K562 (cell line): ENCODE results near the gene CNBD2. TPM values are rescaled to one million over a fixed set of nuclear protein-coding genes. Genes with fewer than 3 reads are reported as not detected.

ENCODE experiments used
- ATAC-seq: fragments of 200-7000 bp; cut with Tn5 transposase; 3 replicates; pipeline ENCODE4 v1.9.1; 2020; ENCODE audit warnings: moderate library complexity
- BruUV-seq: library from RNA; stranded (reverse); fragments of 400-500 nt; replicated peaks from 2 replicates; lab custom pipeline; 2021; lab: Mats Ljungman, UMichigan
- CTCF ChIA-PET: fragments of 300-600 bp; formaldehyde crosslinking; extraction: SDS; loops from one replicate; lab custom pipeline; 2021; ENCODE audit warnings: low intra/inter-chr PET ratio; lab: Yijun Ruan, JAX
- POLR2A ChIA-PET: fragments of 300-600, 350-650 bp; sonication (Branson Sonifier 250); formaldehyde crosslinking; extraction: SDS; loops from one replicate; lab custom pipeline; 2021; ENCODE audit warnings: antibody characterized with exemption, inconsistent platforms; lab: Yijun Ruan, JAX
- DNase-seq, 4 experiments: peaks; one replicate each; pipeline versions ENCODE4 v3.0.0 to v3.0.0-alpha.2; 2011 to 2018; ENCODE audit warnings: low spot score in 3 of 4, mixed read lengths in 3 of 4; ENCODE audit errors: extremely low read depth in 1 of 4
- FAIRE-seq: peaks from 2 replicates; lab custom pipeline; 2011; peaks lifted over from hg19 to GRCh38; lab: Jason Lieb, UNC
- H2AFZ ChIP-seq: 2 replicates; pipeline ENCODE4 v1.6.0; 2011; ENCODE audit warnings: low read depth, low read length, control low read depth, inconsistent platforms
- H3K27ac ChIP-seq: fragments of 200-600 bp; 3 replicates; pipeline ENCODE4 v1.8.0; 2011; ENCODE audit warnings: low read depth, mild to moderate bottlenecking, control low read depth, inconsistent platforms, low read length, moderate library complexity, mixed read lengths; ENCODE audit errors: extremely low read depth
- H3K27me3 ChIP-seq, 2 experiments: fragments of 300-600 bp in 1 of 2; 2 replicates in 1 of 2; 3 replicates in 1 of 2; pipeline versions ENCODE4 v1.6.0 to v1.8.0; 2011; ENCODE audit warnings: inconsistent platforms in 2 of 2, low read length in 2 of 2, mild to moderate bottlenecking in 1 of 2, mixed read lengths in 1 of 2, moderate library complexity in 1 of 2; ENCODE audit not compliant: control insufficient read depth in 2 of 2, insufficient read depth in 2 of 2
- H3K36me3 ChIP-seq: fragments of 300-600 bp; 3 replicates; pipeline ENCODE4 v1.8.0; 2011; ENCODE audit warnings: mild to moderate bottlenecking, low read length, inconsistent platforms; ENCODE audit not compliant: control insufficient read depth, insufficient read depth
- H3K4me1 ChIP-seq, 2 experiments: fragments of 200-600 bp in 1 of 2; replicated peaks in 1 of 2; 2 replicates in 1 of 2; 3 replicates in 1 of 2; pipeline versions ENCODE4 v1.5.1 to v1.8.0; 2011; ENCODE audit warnings: inconsistent platforms in 2 of 2, low read length in 2 of 2, mild to moderate bottlenecking in 1 of 2, mixed read lengths in 1 of 2, moderate library complexity in 1 of 2; ENCODE audit not compliant: control insufficient read depth in 2 of 2, insufficient read depth in 2 of 2
- H3K4me2 ChIP-seq: 2 replicates; pipeline ENCODE4 v1.6.1; 2011; ENCODE audit warnings: low read length, control low read depth, inconsistent platforms, mixed read lengths; ENCODE audit not compliant: insufficient read depth
- H3K4me3 ChIP-seq: fragments of 200-600 bp; sonication (generic), shearing (Covaris generic); 2 replicates; pipeline ENCODE4 v1.5.1; 2016; ENCODE audit warnings: control low read depth, inconsistent platforms
- H3K79me2 ChIP-seq: fragments of 200-600 bp; 3 replicates; pipeline ENCODE4 v1.8.0; 2011; ENCODE audit warnings: low read length, inconsistent platforms; ENCODE audit not compliant: control insufficient read depth, insufficient read depth
- H3K9ac ChIP-seq, 2 experiments: 2 replicates each; pipeline versions ENCODE4 v1.6.0 to v1.6.1; 2011; ENCODE audit warnings: low read depth in 2 of 2, low read length in 2 of 2, control low read depth in 1 of 2, inconsistent platforms in 1 of 2, mild to moderate bottlenecking in 1 of 2, mixed read lengths in 1 of 2; ENCODE audit not compliant: insufficient read depth in 1 of 2
- H3K9me1 ChIP-seq: one replicate; pipeline ENCODE4 v1.6.0; 2011; ENCODE audit warnings: inconsistent platforms, mild to moderate bottlenecking, low read length, moderate library complexity; ENCODE audit not compliant: control insufficient read depth, insufficient read depth
- H3K9me3 ChIP-seq: replicated peaks from 2 replicates; pipeline ENCODE4 v1.5.1; 2011; ENCODE audit warnings: low read depth, low read length, inconsistent platforms; ENCODE audit not compliant: control insufficient read depth, insufficient read depth
- H4K20me1 ChIP-seq: replicated peaks from 2 replicates; pipeline ENCODE4 v1.6.1; 2011; ENCODE audit warnings: low read length, inconsistent platforms, mixed read lengths; ENCODE audit not compliant: control insufficient read depth, insufficient read depth
- C11orf30 ChIP-seq: fragments of 450-650 bp; IDR thresholded peaks from 2 replicates; pipeline ENCODE4 v1.6.1; 2016; ENCODE audit warnings: low read depth, mild to moderate bottlenecking
- DNMT1 ChIP-seq: fragments of 450-650 bp; IDR thresholded peaks from 2 replicates; pipeline ENCODE4 v1.6.1; 2016; ENCODE audit warnings: antibody characterized with exemption, mild to moderate bottlenecking
- MAFF ChIP-seq: IDR thresholded peaks from 2 replicates; pipeline ENCODE4 v1.6.1; 2012; ENCODE audit warnings: low read length, improper control_type of control experiment
- MAFG ChIP-seq: fragments of 450-650 bp; conservative IDR thresholded peaks from 2 replicates; pipeline ENCODE4 v1.6.1; 2016; ENCODE audit warnings: missing genetic modification characterization, missing compliant biosample characterization
- MAFK ChIP-seq: IDR thresholded peaks from 2 replicates; pipeline ENCODE4 v1.6.1; 2011; ENCODE audit warnings: low read length, improper control_type of control experiment
- NFXL1 ChIP-seq: fragments of 450-650 bp; formaldehyde crosslinking; IDR thresholded peaks from 2 replicates; pipeline ENCODE4 v1.4.0; 2021; ENCODE audit warnings: mild to moderate bottlenecking
- RBM39 ChIP-seq: fragments of 200-400 bp; formaldehyde crosslinking; optimal IDR thresholded peaks from 2 replicates; pipeline ENCODE3; 2018; ENCODE audit warnings: low read depth, low read length
- ZNF707 ChIP-seq: fragments of 250-450 bp; sonication (Bioruptor Pico); conservative IDR thresholded peaks from 2 replicates; pipeline ENCODE4 v1.8.0; 2022; ENCODE audit warnings: inconsistent platforms, mild to moderate bottlenecking, moderate library complexity
- WGBS: fragments of 100-300 bp; shearing (Covaris generic); methylation state at CpG from one replicate; pipeline ENCODE4 v1.1.6; 2016; ENCODE audit warnings: low coverage, mixed read lengths; ENCODE audit not compliant: insufficient coverage; ENCODE audit errors: missing lambda C conversion rate; 5-methylcytosine and 5-hydroxymethylcytosine counted together
- in situ Hi-C: fragments of 300-500 bp; cut with MboI; formaldehyde crosslinking; loops from 4 replicates; pipeline ENCODE4 v1.15.0; 2018; ENCODE audit warnings: inconsistent platforms, mixed read lengths
- intact Hi-C: fragments of 100-400 bp; cut with micrococcal nuclease; formaldehyde crosslinking; loops from 2 replicates; pipeline ENCODE4 v1.14.2; 2022
- polyA plus RNA-seq, 8 experiments: library from polyadenylated mRNA; depleted of rRNA in 4 of 8; stranded (reverse) in 5 of 8; unstranded in 3 of 8; fragments of >200 nt; fragmentation: Nextera tagmentation in 2 of 8; fragmentation: Illumina TruSeq in 1 of 8; extraction: Ambion mirVana in 2 of 8; extraction: Trizol in 1 of 8; gene quantifications; 2 replicates each; pipeline versions ENCODE4 v1.2.1 to v1.2.3, GENCODE V29; 2011 to 2014; ENCODE audit warnings: inconsistent platforms in 1 of 8, missing spikeins in 1 of 8
- total RNA-seq, 7 experiments: library from RNA; depleted of rRNA in 6 of 7; stranded (reverse); fragments of >200 nt in 6 of 7; fragmentation: Illumina TruSeq in 2 of 7; extraction: Trizol in 2 of 7; gene quantifications; 2 replicates each; pipeline versions ENCODE4 v1.2.1 to v1.2.3, GENCODE V29; 2011 to 2021; ENCODE audit warnings: low replicate concordance in 1 of 7
- TF ChIP-seq, protein P1 (sequence below), 2 experiments: fragments of 250-450 bp in 1 of 2; fragments of 450-650 bp in 1 of 2; sonication (Bioruptor Pico) in 1 of 2; IDR thresholded peaks; 2 replicates each; pipeline versions ENCODE4 v1.6.1 to v1.8.0; 2016 to 2021; ENCODE audit warnings: mild to moderate bottlenecking in 2 of 2, moderate library complexity in 2 of 2, missing compliant biosample characterization in 1 of 2, missing genetic modification characterization in 1 of 2

The CNBD2 gene
- total and polyA plus RNA-seq, 9 of the 15 experiments (the other 6 are each of a cell fraction or from before 2014, with no cell fraction given), result 3.2 to 17.5 (median 5.3) TPM

DNA sequence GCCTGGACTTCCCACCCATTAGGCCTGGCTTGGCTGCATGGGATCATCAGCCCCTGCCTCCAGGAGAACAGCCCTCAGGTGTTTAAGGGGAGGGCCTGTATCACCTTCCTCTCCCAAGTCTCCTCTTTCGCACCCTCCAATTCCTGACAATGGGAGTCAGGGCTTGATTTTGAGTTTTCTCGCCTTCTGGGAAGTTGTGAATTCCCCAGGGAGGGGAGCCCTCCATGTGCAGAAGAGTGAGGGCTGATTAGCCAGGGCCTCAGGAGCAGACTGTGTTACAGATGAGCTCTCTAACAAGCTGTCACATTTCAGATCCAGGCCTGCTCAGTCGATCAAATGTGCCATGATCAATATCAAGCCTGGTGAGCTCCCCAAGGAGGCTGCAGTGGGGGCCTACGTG, 42.4 kb downstream of the CNBD2 start (continued):
- TF ChIP-seq RBM39 (no peak), DNMT1 (no peak)

DNA sequence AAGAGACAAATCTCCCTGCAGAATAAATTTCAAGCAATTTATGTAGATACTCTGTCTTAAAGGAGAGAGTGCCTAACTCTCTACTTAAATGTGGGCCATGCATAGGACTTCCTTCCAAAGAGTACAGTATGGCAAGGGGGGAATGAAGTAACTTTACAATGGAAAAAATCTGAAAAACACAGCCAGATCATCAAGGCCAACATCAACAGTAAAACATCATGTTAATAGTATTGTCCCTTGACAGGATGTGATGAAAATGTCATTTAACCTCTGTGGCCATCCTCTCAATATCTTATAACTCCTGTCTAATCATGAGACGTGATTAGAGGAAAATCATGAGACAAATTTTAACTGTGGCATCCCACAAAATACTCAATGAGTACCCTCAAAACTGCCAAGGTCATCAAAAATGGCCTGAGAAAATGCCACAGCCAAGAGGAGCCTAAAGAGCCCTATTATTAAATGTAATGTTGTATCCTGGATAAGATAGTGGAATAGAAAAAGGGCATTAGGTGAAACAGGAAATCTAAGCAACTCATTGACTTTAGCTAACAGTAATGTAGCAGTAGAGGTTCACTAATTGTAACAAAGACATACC, 47.5 kb downstream of the CNBD2 start:
- Histone ChIP-seq H4K20me1 (no peaks in the 10 kb centered on the region), H2AFZ (no peak overlapping the region), H3K4me2 (no peak overlapping the region), H3K4me3 (no peak overlapping the region), H3K27me3 (no peaks in the 10 kb centered on the region), H3K36me3 (no peaks in the 10 kb centered on the region), H3K9ac (no peak overlapping the region), H3K79me2 (no peaks in the 10 kb centered on the region), H3K9me1 (no peaks in the 10 kb centered on the region), H3K9me3 (no peaks in the 10 kb centered on the region), H3K4me1 (peaks cover 0 to 3% of the 10 kb centered on the region in 2 experiments; a peak in 1 of 5 replicates), H3K27ac (no peak overlapping the region)
- BruUV-seq, result no TSS peak
- intact Hi-C loops (no loop called here), in situ Hi-C loops (no loop called here)
- ChIA-PET POLR2A (no interaction called here), CTCF (no interaction called here)
- DNase-seq (no peak), ATAC-seq (no peak), FAIRE-seq (no peak)
- 13% methylated on average over 1 of the region's 1 CpG for WGBS
- TF ChIP-seq MAFG (tag) (0 out of 2 replicates have a peak, but pooled peaks have one; percentile 6), ZNF707 (no peak), C11orf30 (0 out of 2 replicates have a peak, but pooled peaks have one; percentile 18), NFXL1 (CRISPR knock-in tag) (no peak), MAFF (peak; percentile 72), MAFK (peak; percentile 63; the same call in 1 of the 2 replicates)
- TF ChIP-seq, protein P1, sequence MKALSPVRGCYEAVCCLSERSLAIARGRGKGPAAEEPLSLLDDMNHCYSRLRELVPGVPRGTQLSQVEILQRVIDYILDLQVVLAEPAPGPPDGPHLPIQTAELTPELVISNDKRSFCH (CRISPR knock-in tag; IDR thresholded peaks at IDR 0.05), result no peak
- TF ChIP-seq, protein P1 (tag; IDR thresholded peaks at IDR 0.05), result no peak
